Coronary artery (tissue), 2 donors: ENCODE results near the gene HDAC3.

Experiments used
- DNase-seq: peaks from one replicate; pipeline ENCODE4 v3.0.0-alpha.2; 2017; ENCODE audit warnings: low spot score
- H3K27ac ChIP-seq, 2 donors: fragments of 200-600 bp; sonication (generic); one replicate each; pipeline ENCODE4 v1.5.1; 2016 to 2019
- H3K4me3 ChIP-seq: fragments of 200-600 bp; sonication (generic); 2 replicates; pipeline ENCODE4 v1.5.1; 2016; ENCODE audit warnings: mild to moderate bottlenecking, moderate library complexity
- CTCF ChIP-seq: fragments of 200-600 bp; sonication (generic); IDR thresholded peaks from one replicate; pipeline ENCODE4 v1.5.1; 2019; ENCODE audit warnings: antibody characterized with exemption

HDAC3 gene

DNA sequence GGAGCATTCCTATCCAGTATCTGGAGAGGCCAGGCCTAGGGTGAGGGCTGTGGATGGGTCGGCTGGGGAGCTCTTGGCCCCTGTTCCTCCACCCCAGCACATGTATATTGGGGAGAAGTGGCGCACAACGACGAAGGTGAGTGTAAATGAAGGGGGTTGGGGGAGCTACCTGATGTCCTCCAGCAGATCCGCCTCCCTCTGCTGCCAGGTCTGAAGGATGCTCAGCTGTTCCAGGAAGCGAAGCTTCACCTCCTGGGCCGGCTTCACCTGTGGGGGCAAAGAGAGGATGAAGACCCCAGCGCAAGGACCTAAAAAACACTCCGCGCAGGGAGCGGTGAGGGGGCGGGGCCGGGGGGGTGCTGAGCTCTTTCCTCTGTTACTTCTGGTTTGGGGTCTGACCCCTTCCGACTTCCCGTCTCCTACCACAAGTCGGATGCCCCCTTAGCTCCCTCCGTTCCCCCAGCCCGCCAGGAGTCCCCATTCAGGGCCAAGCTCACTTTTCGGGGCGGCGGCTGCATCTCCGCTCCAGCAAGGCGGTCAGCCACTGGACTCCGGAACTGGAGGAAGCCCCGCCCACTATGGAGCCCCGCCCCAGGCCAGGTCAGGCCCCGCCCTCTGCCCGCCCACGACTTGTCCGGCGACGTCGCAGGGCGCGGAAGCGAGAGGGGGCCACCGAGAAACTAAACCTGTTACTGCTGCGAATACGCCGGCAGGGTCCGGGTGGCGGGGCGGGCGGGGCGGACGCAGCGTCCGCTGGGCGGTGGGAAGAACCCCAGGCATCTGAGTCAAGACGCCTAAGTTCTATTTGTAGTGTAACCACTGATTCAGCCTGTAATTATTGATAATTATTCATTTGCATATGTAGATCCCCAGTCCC, 14.4 kb upstream of the HDAC3 start, which contains the start of gene FCHSD1:
Gene FCHSD1, minus strand, starts transcription at position 568 of the 877 bp plus-strand sequence. Its CDS starts 50 bp downstream, at position 518.
- DNase-seq, result peak; percentile 95
- TF ChIP-seq CTCF, result no peak
- Histone ChIP-seq H3K4me3 (peak within 1 kb of the TSS; percentile 85), H3K27ac (peak within 1 kb of the TSS in 1 of 2 donors; percentile 81)

DNA sequence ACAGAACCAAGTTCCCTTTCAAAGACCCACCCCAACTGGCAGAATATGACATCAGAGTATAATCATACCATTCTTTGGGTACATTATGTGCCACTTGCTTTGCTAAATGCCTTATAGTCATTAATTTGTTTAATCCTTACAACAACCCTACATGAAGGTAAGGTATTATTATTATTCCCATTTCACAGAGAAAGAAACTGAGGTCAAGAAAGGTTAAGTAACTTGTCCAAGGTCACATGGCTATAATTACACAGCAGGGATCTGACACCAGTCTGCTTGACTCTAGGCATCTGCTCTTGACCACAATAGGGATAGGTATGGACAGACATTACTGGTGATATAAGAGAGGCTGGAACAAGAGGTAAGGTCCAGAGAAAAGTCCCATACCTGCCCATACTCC, 13.3 kb upstream of the HDAC3 start:
- no peak overlapping the region for H3K27ac ChIP-seq
- no peak for TF ChIP-seq CTCF
- DNase-seq, result no peak
- peak overlapping the region; percentile 85 for H3K4me3 ChIP-seq

DNA sequence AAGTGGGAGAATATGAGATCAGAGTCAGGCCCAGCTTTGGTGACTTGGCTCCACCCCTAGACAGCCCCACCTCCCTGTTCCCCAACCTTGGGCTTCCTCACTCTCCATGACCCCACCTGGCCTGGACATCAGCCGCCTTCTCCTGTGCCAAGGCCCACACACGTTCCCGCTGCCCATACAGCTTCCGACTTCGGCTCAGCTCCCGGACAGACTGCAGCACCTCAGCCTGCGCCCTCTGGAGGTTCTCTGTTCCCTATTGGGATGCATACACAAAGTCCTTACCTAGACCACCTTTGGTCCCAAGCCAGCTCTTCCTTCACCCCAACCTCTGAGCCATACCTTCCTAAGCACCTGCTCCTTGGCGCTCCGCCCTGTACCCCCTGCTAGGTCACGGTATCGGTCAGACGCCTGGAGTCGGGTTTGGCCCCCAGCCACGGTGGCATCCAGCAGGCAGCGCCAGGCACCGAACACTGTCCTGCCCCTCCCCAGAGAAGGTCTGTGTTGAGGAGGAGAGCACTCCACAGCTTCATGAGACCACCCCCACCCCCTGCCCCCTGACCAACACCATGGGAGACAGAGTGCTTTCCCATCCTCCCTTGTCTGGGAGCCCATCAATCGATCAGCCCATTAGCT, 12.5 kb upstream of the HDAC3 start:
- Histone ChIP-seq H3K4me3 (no peak overlapping the region), H3K27ac (no peak overlapping the region)
- DNase-seq, result no peak
- TF ChIP-seq CTCF, result no peak

GRCh38 chr5:141647851-141648250, 11.2 kb upstream of the HDAC3 start:
- DNase-seq, result no peak
- H3K4me3 ChIP-seq, result no peak overlapping the region
- H3K27ac ChIP-seq, result no peak overlapping the region
- TF ChIP-seq CTCF, result no peak

DNA sequence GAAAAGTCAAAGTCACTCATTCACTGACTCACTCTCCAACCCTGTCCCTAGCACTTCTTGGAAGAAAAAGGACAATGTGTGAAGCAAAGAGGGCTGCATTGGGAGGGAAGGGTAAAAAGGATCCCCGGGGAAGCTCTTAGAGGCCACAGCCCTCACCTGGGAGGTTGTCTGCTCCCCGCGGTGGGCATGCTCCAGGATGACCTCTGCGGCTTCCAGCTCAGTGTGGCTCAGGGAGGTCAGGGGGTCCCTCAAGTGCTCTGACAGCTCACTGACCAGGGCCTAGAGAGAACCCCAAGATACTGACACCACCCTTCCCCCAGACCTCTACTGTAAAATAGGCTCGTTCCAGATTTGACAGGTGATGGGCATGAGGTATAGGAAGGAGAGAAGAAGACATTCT, 10.6 kb upstream of the HDAC3 start:
- no peak for TF ChIP-seq CTCF
- DNase-seq, result no peak
- Histone ChIP-seq H3K4me3 (no peak overlapping the region), H3K27ac (no peak overlapping the region)

DNA sequence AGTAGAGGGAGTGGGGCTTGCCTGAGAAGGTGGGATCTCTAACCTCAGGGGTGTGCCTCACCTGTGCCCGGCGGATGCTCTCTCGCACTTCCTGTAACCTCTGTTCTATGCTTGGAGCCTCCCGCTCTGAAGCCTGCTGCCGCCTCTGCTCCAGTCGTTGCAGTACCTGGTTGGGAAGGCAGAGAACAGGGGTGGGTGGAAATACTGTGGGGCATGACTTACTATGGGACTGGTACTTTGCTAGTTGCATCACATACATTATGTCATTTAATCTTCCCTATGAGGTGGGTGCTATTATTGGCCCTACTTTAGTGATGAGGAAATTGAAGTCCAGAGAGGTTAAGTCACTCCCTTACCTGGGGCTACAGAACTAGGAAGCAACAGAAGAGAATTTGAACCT, 9.4 kb upstream of the HDAC3 start:
- no peak for TF ChIP-seq CTCF
- no peak for DNase-seq
- no peak overlapping the region for H3K4me3 ChIP-seq
- H3K27ac ChIP-seq, result no peak overlapping the region
